ENCODE data around the gene TMTC2.

TMTC2 gene

GRCh38 chr12:83147341-83147740 is 460.6 kb downstream of the TMTC2 start:
- TF ChIP-seq CTCF (IDR thresholded peaks at IDR 0.05; ENCODE audit: low read depth, low read length), result no peak
- no peak overlapping the region for H3K4me3 ChIP-seq (ENCODE audit: low read depth, low read length)
- H3K36me3 ChIP-seq, result no peaks in the 10 kb centered on the region
- H3K27ac ChIP-seq, result no peak overlapping the region
- H3K27me3 ChIP-seq (ENCODE audit: insufficient read depth, low read depth, severe bottlenecking), result no peaks in the 10 kb centered on the region
- no peaks in the 10 kb centered on the region for H3K9me3 ChIP-seq (ENCODE audit: severe bottlenecking)
- no peak for DNase-seq

- Histone ChIP-seq H3K36me3 (no peaks in the 10 kb centered on the region), H3K9me3 (ENCODE audit: severe bottlenecking) (no peaks in the 10 kb centered on the region), H3K27me3 (ENCODE audit: insufficient read depth, low read depth, severe bottlenecking) (no peaks in the 10 kb centered on the region), H3K4me3 (ENCODE audit: low read depth, low read length) (no peak overlapping the region), H3K27ac (no peak overlapping the region)
- no peak for TF ChIP-seq CTCF (IDR thresholded peaks at IDR 0.05; ENCODE audit: low read depth, low read length)
- no peak for DNase-seq
Measured at GRCh38 chr12:83149987-83150386, 463.3 kb downstream of the TMTC2 start.

- Histone ChIP-seq H3K27me3 (ENCODE audit: insufficient read depth, low read depth, severe bottlenecking) (no peaks in the 10 kb centered on the region), H3K27ac (no peak overlapping the region), H3K4me3 (ENCODE audit: low read depth, low read length) (no peak overlapping the region), H3K9me3 (ENCODE audit: severe bottlenecking) (no peaks in the 10 kb centered on the region), H3K36me3 (no peaks in the 10 kb centered on the region)
- TF ChIP-seq CTCF (IDR thresholded peaks at IDR 0.05; ENCODE audit: low read depth, low read length), result no peak
- DNase-seq, result no peak
Measured at GRCh38 chr12:83150465-83151189, 463.9 kb downstream of the TMTC2 start.

GRCh38 chr12:83153177-83153576 is 466.5 kb downstream of the TMTC2 start:
- Histone ChIP-seq H3K36me3 (no peaks in the 10 kb centered on the region), H3K4me3 (ENCODE audit: low read depth, low read length) (no peak overlapping the region), H3K9me3 (ENCODE audit: severe bottlenecking) (no peaks in the 10 kb centered on the region), H3K27me3 (ENCODE audit: insufficient read depth, low read depth, severe bottlenecking) (no peaks in the 10 kb centered on the region), H3K27ac (no peak overlapping the region)
- DNase-seq, result no peak
- no peak for TF ChIP-seq CTCF (IDR thresholded peaks at IDR 0.05; ENCODE audit: low read depth, low read length)

- no peak overlapping the region for H3K4me3 ChIP-seq (ENCODE audit: low read depth, low read length)
- H3K36me3 ChIP-seq, result no peaks in the 10 kb centered on the region
- no peak for TF ChIP-seq CTCF (IDR thresholded peaks at IDR 0.05; ENCODE audit: low read depth, low read length)
Measured at GRCh38 chr12:83156815-83157214, 470.1 kb downstream of the TMTC2 start.

GRCh38 chr12:83157604-83158003 is 470.9 kb downstream of the TMTC2 start:
- H3K27ac ChIP-seq, result no peak overlapping the region
- TF ChIP-seq CTCF (IDR thresholded peaks at IDR 0.05; ENCODE audit: low read depth, low read length), result no peak
- H3K4me3 ChIP-seq (ENCODE audit: low read depth, low read length), result no peak overlapping the region

More at GRCh38 chr12:83156815-83157214, 470.1 kb downstream of the TMTC2 start:
- no peak overlapping the region for H3K27ac ChIP-seq
- no peaks in the 10 kb centered on the region for H3K27me3 ChIP-seq (ENCODE audit: insufficient read depth, low read depth, severe bottlenecking)
- H3K9me3 ChIP-seq (ENCODE audit: severe bottlenecking), result no peaks in the 10 kb centered on the region
- DNase-seq, result no peak

More at GRCh38 chr12:83157604-83158003, 470.9 kb downstream of the TMTC2 start:
- no peak for DNase-seq
- H3K36me3 ChIP-seq, result no peaks in the 10 kb centered on the region
- H3K27me3 ChIP-seq (ENCODE audit: insufficient read depth, low read depth, severe bottlenecking), result no peaks in the 10 kb centered on the region
- H3K9me3 ChIP-seq (ENCODE audit: severe bottlenecking), result no peaks in the 10 kb centered on the region

Data from WERI-Rb-1 (cell line).